Caco-2 (cell line): Measurements from ENCODE around the gene ZNF544. TPM values are rescaled to one million over a fixed set of nuclear protein-coding genes. Genes with fewer than 3 reads are reported as not detected.

Experiments
- BruUV-seq: library from RNA; stranded (reverse); fragments of 400-500 nt; replicated peaks from 2 replicates; lab custom pipeline; 2021; lab: Mats Ljungman, UMichigan
- CTCF ChIA-PET: fragments of 300-600 bp; sonication (Branson Sonifier 250); formaldehyde crosslinking; loops from one replicate; lab custom pipeline; 2022; ENCODE audit warnings: antibody characterized with exemption; lab: Charles Lee
- POLR2A ChIA-PET: fragments of 300-600 bp; sonication (Branson Sonifier 250); formaldehyde crosslinking; loops from one replicate; lab custom pipeline; 2022; ENCODE audit warnings: antibody characterized with exemption; lab: Charles Lee
- DNase-seq, 2 experiments: peaks; one replicate each; pipeline versions ENCODE4 v3.0.0 to v3.0.0-alpha.2; 2020 to 2022
- H3K27me3 ChIP-seq: replicated peaks from 2 replicates; pipeline ENCODE4 v1.6.0; 2011; ENCODE audit warnings: low read length; ENCODE audit not compliant: control insufficient read depth, insufficient read depth
- H3K36me3 ChIP-seq: 2 replicates; pipeline ENCODE4 v1.5.1; 2011; ENCODE audit warnings: low read length; ENCODE audit not compliant: control insufficient read depth, insufficient read depth
- H3K4me1 ChIP-seq: fragments of 250-450 bp; sonication (Bioruptor Pico); 2 replicates; pipeline ENCODE4 v1.5.1; 2020; ENCODE audit warnings: mild to moderate bottlenecking
- H3K4me3 ChIP-seq: 2 replicates; pipeline ENCODE4 v1.5.1; 2011; ENCODE audit warnings: low read depth, mild to moderate bottlenecking, control low read depth, low read length
- H3K9me3 ChIP-seq: fragments of 250-450 bp; sonication (Bioruptor Pico); 2 replicates; pipeline ENCODE4 v1.5.1; 2020; ENCODE audit warnings: mild to moderate bottlenecking, moderate library complexity
- H3K27ac Mint-ChIP-seq: one replicate; pipeline ENCODE4 v1.8.0; 2022; ENCODE audit warnings: mixed read lengths; ENCODE audit not compliant: unreplicated experiment
- H3K27me3 Mint-ChIP-seq: one replicate; pipeline ENCODE4 v1.8.0; 2022; ENCODE audit warnings: mixed read lengths; ENCODE audit not compliant: insufficient read depth, unreplicated experiment
- H3K36me3 Mint-ChIP-seq: one replicate; pipeline ENCODE4 v1.8.0; 2022; ENCODE audit warnings: mild to moderate bottlenecking, mixed read lengths; ENCODE audit not compliant: insufficient read depth, unreplicated experiment
- H3K4me1 Mint-ChIP-seq: one replicate; pipeline ENCODE4 v1.8.0; 2022; ENCODE audit warnings: low read depth, mixed read lengths; ENCODE audit not compliant: unreplicated experiment
- H3K4me3 Mint-ChIP-seq: one replicate; pipeline ENCODE4 v1.8.0; 2022; ENCODE audit warnings: mild to moderate bottlenecking, moderate library complexity, mixed read lengths; ENCODE audit not compliant: unreplicated experiment
- H3K9me3 Mint-ChIP-seq: one replicate; pipeline ENCODE4 v1.8.0; 2022; ENCODE audit warnings: mixed read lengths; ENCODE audit not compliant: unreplicated experiment
- CTCF ChIP-seq, 2 experiments: fragments of 200-600 bp in 1 of 2; IDR thresholded peaks; 1 replicate in 1 of 2; 2 replicates in 1 of 2; pipeline versions ENCODE4 v1.5.1 to v1.8.0; 2011 to 2022; ENCODE audit warnings: antibody characterized with exemption in 1 of 2, control low read depth in 1 of 2, inconsistent platforms in 1 of 2, low read depth in 1 of 2, low read length in 1 of 2, mild to moderate bottlenecking in 1 of 2, moderate library complexity in 1 of 2; ENCODE audit not compliant: insufficient read depth in 1 of 2, severe bottlenecking in 1 of 2, unreplicated experiment in 1 of 2
- intact Hi-C: fragments of 100-400 bp; cut with micrococcal nuclease; formaldehyde crosslinking; loops from one replicate; pipeline ENCODE4 v1.10.0; 2022; ENCODE audit not compliant: unreplicated experiment
- total RNA-seq: library from RNA; stranded (reverse); gene quantifications from 2 replicates; pipeline ENCODE4 v1.2.3, GENCODE V29; 2022

ZNF544 gene
- total RNA-seq, 1 experiment from 2014 or later = 48.7 TPM

GRCh38 chr19:58209577-58209976 lies 19.1 kb upstream of the ZNF544 start:
- peaks cover 89% of the 10 kb centered on the region for H3K36me3 Mint-ChIP-seq
- no peaks in the 10 kb centered on the region for H3K4me1 ChIP-seq
- CTCF ChIA-PET = interaction anchor here (0.5 kb wide), 1 partner anchor 23 kb away, joined by 4 read pairs; no protein-coding TSS in a partner anchor
- H3K27me3 ChIP-seq = no peaks in the 10 kb centered on the region
- H3K4me3 ChIP-seq = no peak overlapping the region
- peaks cover 60% of the 10 kb centered on the region for H3K9me3 ChIP-seq
- no peak for TF ChIP-seq CTCF (IDR thresholded peaks at IDR 0.05; ENCODE audit: insufficient read depth in 1 of 2, low read depth in 1 of 2, low read length in 1 of 2, severe bottlenecking in 1 of 2, unreplicated experiment in 1 of 2)
- POLR2A ChIA-PET = no interaction called here
- H3K27me3 Mint-ChIP-seq = no peaks in the 10 kb centered on the region
- no peak overlapping the region for H3K27ac Mint-ChIP-seq
- no peak overlapping the region for H3K4me3 Mint-ChIP-seq
- DNase-seq = no peak
- no TSS peak for BruUV-seq
- intact Hi-C loops = no loop called here
- no peaks in the 10 kb centered on the region for H3K4me1 Mint-ChIP-seq
- peaks cover 95% of the 10 kb centered on the region for H3K9me3 Mint-ChIP-seq
- peaks cover 27% of the 10 kb centered on the region for H3K36me3 ChIP-seq

- TF ChIP-seq CTCF (IDR thresholded peaks at IDR 0.05; ENCODE audit: insufficient read depth in 1 of 2, low read depth in 1 of 2, low read length in 1 of 2, severe bottlenecking in 1 of 2, unreplicated experiment in 1 of 2) = no peak
- DNase-seq = no peak
- H3K9me3 ChIP-seq = peaks cover 82% of the 10 kb centered on the region
- ChIA-PET CTCF (no interaction called here), POLR2A (no interaction called here)
- intact Hi-C loops = no loop called here
- H3K4me3 ChIP-seq = no peak overlapping the region
- Mint-ChIP-seq H3K4me1 (no peaks in the 10 kb centered on the region), H3K27me3 (no peaks in the 10 kb centered on the region), H3K4me3 (no peak overlapping the region), H3K9me3 (peaks cover 78% of the 10 kb centered on the region), H3K27ac (no peak overlapping the region), H3K36me3 (peaks cover 64% of the 10 kb centered on the region)
- H3K36me3 ChIP-seq = peaks cover 17% of the 10 kb centered on the region
- H3K27me3 ChIP-seq = no peaks in the 10 kb centered on the region
- no TSS peak for BruUV-seq
- no peaks in the 10 kb centered on the region for H3K4me1 ChIP-seq
Measured at GRCh38 chr19:58212336-58213074, 16.2 kb upstream of the ZNF544 start.

- Mint-ChIP-seq H3K9me3 (peaks cover 78% of the 10 kb centered on the region), H3K4me3 (no peak overlapping the region), H3K27ac (no peak overlapping the region), H3K36me3 (peaks cover 58% of the 10 kb centered on the region), H3K27me3 (no peaks in the 10 kb centered on the region), H3K4me1 (no peaks in the 10 kb centered on the region)
- intact Hi-C loops = no loop called here
- peaks cover 13% of the 10 kb centered on the region for H3K36me3 ChIP-seq
- H3K27me3 ChIP-seq = no peaks in the 10 kb centered on the region
- no peak for DNase-seq
- CTCF ChIA-PET = no interaction called here
- H3K4me1 ChIP-seq = no peaks in the 10 kb centered on the region
- TF ChIP-seq CTCF (IDR thresholded peaks at IDR 0.05; ENCODE audit: insufficient read depth in 1 of 2, low read depth in 1 of 2, low read length in 1 of 2, severe bottlenecking in 1 of 2, unreplicated experiment in 1 of 2) = no peak
- peaks cover 83% of the 10 kb centered on the region for H3K9me3 ChIP-seq
- no peak overlapping the region for H3K4me3 ChIP-seq
- POLR2A ChIA-PET = no interaction called here
- BruUV-seq = TSS peak; percentile 25
Measured at GRCh38 chr19:58213075-58213369, 15.7 kb upstream of the ZNF544 start.
